H9 (cell line): ENCODE measurements around the gene NRXN2. TPM values are rescaled to one million over a fixed set of nuclear protein-coding genes. Genes with fewer than 3 reads are reported as not detected.

Experiments
- DNase-seq: peaks from one replicate; pipeline ENCODE4 v3.0.0-alpha.2; 2017
- H2AFZ ChIP-seq: one replicate; pipeline ENCODE4 v1.6.1; 2013; ENCODE audit warnings: mild to moderate bottlenecking, low read length, control low read depth, moderate library complexity
- H2AK5ac ChIP-seq: 2 replicates; pipeline ENCODE4 v1.6.1; 2013; ENCODE audit warnings: low read length, control low read depth, mixed read lengths; ENCODE audit not compliant: insufficient read length
- H2BK120ac ChIP-seq: one replicate; pipeline ENCODE4 v1.6.1; 2013; ENCODE audit warnings: low read depth, mild to moderate bottlenecking, low read length, control low read depth, inconsistent platforms; ENCODE audit not compliant: poor library complexity, severe bottlenecking
- H2BK12ac ChIP-seq: 2 replicates; pipeline ENCODE4 v1.6.1; 2013; ENCODE audit warnings: low read length, control low read depth, mixed read lengths, low read depth; ENCODE audit not compliant: insufficient read length
- H2BK15ac ChIP-seq: 2 replicates; pipeline ENCODE4 v1.6.1; 2013; ENCODE audit warnings: low read depth, low read length, control low read depth
- H2BK20ac ChIP-seq: one replicate; pipeline ENCODE4 v1.6.1; 2013; ENCODE audit warnings: low read depth, mild to moderate bottlenecking, low read length, control low read depth, inconsistent platforms; ENCODE audit not compliant: poor library complexity, severe bottlenecking
- H2BK5ac ChIP-seq: 2 replicates; pipeline ENCODE4 v1.6.1; 2013; ENCODE audit warnings: low read length, control low read depth, mixed read lengths; ENCODE audit not compliant: insufficient read length
- H3K14ac ChIP-seq: 2 replicates; pipeline ENCODE4 v1.6.1; 2013; ENCODE audit warnings: low read length, control low read depth; ENCODE audit not compliant: insufficient read depth
- H3K18ac ChIP-seq: 2 replicates; pipeline ENCODE4 v1.6.1; 2013; ENCODE audit warnings: low read depth, mild to moderate bottlenecking, mixed read lengths, low read length, control low read depth; ENCODE audit not compliant: insufficient read length
- H3K23ac ChIP-seq: 2 replicates; pipeline ENCODE4 v1.6.1; 2013; ENCODE audit warnings: low read length, control low read depth, mixed read lengths, low read depth; ENCODE audit not compliant: insufficient read length
- H3K23me2 ChIP-seq: 2 replicates; pipeline ENCODE4 v1.6.1; 2013; ENCODE audit warnings: low read depth, mild to moderate bottlenecking, mixed read lengths, low read length, control low read depth; ENCODE audit not compliant: insufficient read length, poor library complexity, severe bottlenecking
- H3K27ac ChIP-seq: 2 replicates; pipeline ENCODE4 v1.5.1; 2013; ENCODE audit warnings: low read length, control low read depth, mixed read lengths, low read depth; ENCODE audit not compliant: insufficient read length
- H3K27me3 ChIP-seq: 2 replicates; pipeline ENCODE4 v1.6.1; 2013; ENCODE audit warnings: low read length, control low read depth, inconsistent platforms; ENCODE audit not compliant: insufficient read depth
- H3K4ac ChIP-seq: 2 replicates; pipeline ENCODE4 v1.6.1; 2013; ENCODE audit warnings: low read depth, mild to moderate bottlenecking, control low read depth, inconsistent platforms, low read length, moderate library complexity
- H3K4me1 ChIP-seq: 2 replicates; pipeline ENCODE4 v1.6.1; 2013; ENCODE audit warnings: low read length, control low read depth, inconsistent platforms; ENCODE audit not compliant: insufficient read depth
- H3K4me2 ChIP-seq: 2 replicates; pipeline ENCODE4 v1.6.1; 2013; ENCODE audit warnings: low read length, control low read depth, mixed read lengths; ENCODE audit not compliant: insufficient read length, insufficient read depth
- H3K56ac ChIP-seq: 2 replicates; pipeline ENCODE4 v1.6.1; 2013; ENCODE audit warnings: low read depth, mild to moderate bottlenecking, mixed read lengths, low read length, control low read depth; ENCODE audit not compliant: insufficient read length
- H3K79me1 ChIP-seq: 2 replicates; pipeline ENCODE4 v1.6.1; 2013; ENCODE audit warnings: low read depth, mild to moderate bottlenecking, moderate library complexity, low read length, control low read depth, inconsistent platforms; ENCODE audit not compliant: insufficient read depth, poor library complexity, severe bottlenecking
- H3K79me2 ChIP-seq: 2 replicates; pipeline ENCODE4 v1.6.1; 2013; ENCODE audit warnings: low read length, control low read depth, inconsistent platforms; ENCODE audit not compliant: insufficient read depth
- H3K9ac ChIP-seq: 2 replicates; pipeline ENCODE4 v1.6.1; 2013; ENCODE audit warnings: low read length, control low read depth, mixed read lengths; ENCODE audit not compliant: insufficient read length; ENCODE audit errors: extremely low read depth
- H3K9me3 ChIP-seq: one replicate; pipeline ENCODE4 v1.6.1; 2013; ENCODE audit warnings: low read depth, low read length, inconsistent platforms; ENCODE audit not compliant: control insufficient read depth
- H3T11ph ChIP-seq: one replicate; pipeline ENCODE4 v1.6.1; 2013; ENCODE audit warnings: mild to moderate bottlenecking, low read length, control low read depth, inconsistent platforms
- H4K20me1 ChIP-seq: one replicate; pipeline ENCODE4 v1.6.1; 2013; ENCODE audit not compliant: control insufficient read depth, insufficient read length, insufficient read depth
- H4K5ac ChIP-seq: 2 replicates; pipeline ENCODE4 v1.6.1; 2013; ENCODE audit warnings: low read depth, mild to moderate bottlenecking, mixed read lengths, low read length, control low read depth; ENCODE audit not compliant: insufficient read length
- H4K8ac ChIP-seq: replicated peaks from 2 replicates; pipeline ENCODE4 v1.6.1; 2013; ENCODE audit warnings: low read length, control low read depth, mixed read lengths, low read depth; ENCODE audit not compliant: insufficient read length
- H4K91ac ChIP-seq: 2 replicates; pipeline ENCODE4 v1.6.1; 2013; ENCODE audit warnings: low read depth, mild to moderate bottlenecking, moderate library complexity, mixed read lengths, low read length, control low read depth; ENCODE audit not compliant: insufficient read length
- H3K27ac Mint-ChIP-seq, 3 experiments: 2 replicates in 2 of 3; 3 replicates in 1 of 3; pipeline ENCODE4 v1.8.0; 2020 to 2021; ENCODE audit warnings: mixed read lengths in 3 of 3, mild to moderate bottlenecking in 1 of 3, moderate library complexity in 1 of 3
- H3K27me3 Mint-ChIP-seq: 2 replicates; pipeline ENCODE4 v1.8.0; 2021; ENCODE audit warnings: low read depth, mild to moderate bottlenecking, moderate library complexity, mixed read lengths
- H3K36me3 Mint-ChIP-seq, 3 experiments: 2 replicates in 2 of 3; 3 replicates in 1 of 3; pipeline ENCODE4 v1.8.0; 2020 to 2021; ENCODE audit warnings: low read depth in 3 of 3, mixed read lengths in 3 of 3; ENCODE audit not compliant: insufficient read depth in 1 of 3
- H3K4me1 Mint-ChIP-seq, 2 experiments: 2 replicates each; pipeline ENCODE4 v1.8.0; 2020; ENCODE audit warnings: mixed read lengths in 2 of 2
- H3K4me3 Mint-ChIP-seq, 2 experiments: 2 replicates in 1 of 2; 3 replicates in 1 of 2; pipeline ENCODE4 v1.8.0; 2020 to 2021; ENCODE audit warnings: mild to moderate bottlenecking in 2 of 2, mixed read lengths in 2 of 2, moderate library complexity in 1 of 2
- H3K9me3 Mint-ChIP-seq, 2 experiments: 2 replicates in 1 of 2; 3 replicates in 1 of 2; pipeline ENCODE4 v1.8.0; 2020; ENCODE audit warnings: mild to moderate bottlenecking in 2 of 2, mixed read lengths in 2 of 2, moderate library complexity in 1 of 2
- WGBS: extraction: QIAGEN DNeasy Blood & Tissue Kit; methylation state at CpG from one replicate; pipeline ENCODE4 v1.1.7; 2013; ENCODE audit warnings: missing lambda C conversion rate, low lambda C conversion rate, mixed read lengths; ENCODE audit not compliant: insufficient read length; ENCODE audit errors: extremely low coverage; 5-methylcytosine and 5-hydroxymethylcytosine counted together
- total RNA-seq: library from RNA; stranded (reverse); gene quantifications from 2 replicates; pipeline ENCODE4 v1.2.1, GENCODE V29; 2021
- TF ChIP-seq, protein P1 (sequence below): fragments of 200-600 bp; sonication (generic); conservative IDR thresholded peaks from 3 replicates; pipeline ENCODE4 v1.8.0; 2021; ENCODE audit warnings: antibody characterized with exemption, mild to moderate bottlenecking

NRXN2 gene
- total RNA-seq, 1 experiment from 2014 or later, result 3.9 TPM

DNA sequence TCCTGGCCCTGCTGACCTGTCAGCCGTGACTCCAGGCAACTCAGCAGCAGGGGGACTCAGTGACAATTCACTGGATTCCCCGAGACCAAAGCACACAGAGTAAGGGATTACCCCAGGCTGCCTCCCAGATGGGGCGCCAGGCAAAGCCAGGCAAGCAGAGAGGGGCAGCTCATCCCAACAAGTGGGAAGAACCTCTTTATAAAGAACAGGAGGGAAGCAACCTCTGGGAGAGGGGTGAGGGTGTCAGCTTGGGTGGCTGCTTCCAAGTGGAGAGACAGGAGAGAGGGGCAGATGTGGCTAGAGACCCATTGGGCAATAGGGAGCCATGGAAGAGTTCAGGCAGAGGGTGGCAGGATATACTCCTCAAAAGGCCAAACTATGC is 130.8 kb downstream of the NRXN2 start:
- H4K8ac ChIP-seq, result no peak overlapping the region
- H3K27ac ChIP-seq, result no peak overlapping the region
- no peak overlapping the region for H3K14ac ChIP-seq
- H3K9ac ChIP-seq, result no peak overlapping the region
- no peak overlapping the region for H3K27ac Mint-ChIP-seq
- H3K27me3 Mint-ChIP-seq, result peaks cover 32% of the 10 kb centered on the region
- H4K91ac ChIP-seq, result no peak overlapping the region
- no peak overlapping the region for H2AK5ac ChIP-seq
- H3T11ph ChIP-seq, result no peak overlapping the region
- H3K9me3 Mint-ChIP-seq, result peaks cover 9 to 14% of the 10 kb centered on the region in 2 experiments
- no peak overlapping the region for H2AFZ ChIP-seq
- DNase-seq, result no peak
- WGBS, result no CpG with 5 or more reads among the region's 3 CpGs
- no peak overlapping the region for H4K5ac ChIP-seq
- no peaks in the 10 kb centered on the region for H3K79me1 ChIP-seq
- H2BK12ac ChIP-seq, result no peak overlapping the region
- no peak overlapping the region for H2BK20ac ChIP-seq
- H2BK5ac ChIP-seq, result no peak overlapping the region
- no peaks in the 10 kb centered on the region for H3K9me3 ChIP-seq
- TF ChIP-seq, protein P1, sequence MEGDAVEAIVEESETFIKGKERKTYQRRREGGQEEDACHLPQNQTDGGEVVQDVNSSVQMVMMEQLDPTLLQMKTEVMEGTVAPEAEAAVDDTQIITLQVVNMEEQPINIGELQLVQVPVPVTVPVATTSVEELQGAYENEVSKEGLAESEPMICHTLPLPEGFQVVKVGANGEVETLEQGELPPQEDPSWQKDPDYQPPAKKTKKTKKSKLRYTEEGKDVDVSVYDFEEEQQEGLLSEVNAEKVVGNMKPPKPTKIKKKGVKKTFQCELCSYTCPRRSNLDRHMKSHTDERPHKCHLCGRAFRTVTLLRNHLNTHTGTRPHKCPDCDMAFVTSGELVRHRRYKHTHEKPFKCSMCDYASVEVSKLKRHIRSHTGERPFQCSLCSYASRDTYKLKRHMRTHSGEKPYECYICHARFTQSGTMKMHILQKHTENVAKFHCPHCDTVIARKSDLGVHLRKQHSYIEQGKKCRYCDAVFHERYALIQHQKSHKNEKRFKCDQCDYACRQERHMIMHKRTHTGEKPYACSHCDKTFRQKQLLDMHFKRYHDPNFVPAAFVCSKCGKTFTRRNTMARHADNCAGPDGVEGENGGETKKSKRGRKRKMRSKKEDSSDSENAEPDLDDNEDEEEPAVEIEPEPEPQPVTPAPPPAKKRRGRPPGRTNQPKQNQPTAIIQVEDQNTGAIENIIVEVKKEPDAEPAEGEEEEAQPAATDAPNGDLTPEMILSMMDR, result no peak
- H3K27me3 ChIP-seq, result no peaks in the 10 kb centered on the region
- no peak overlapping the region for H3K23ac ChIP-seq
- H3K4ac ChIP-seq, result no peak overlapping the region
- no peaks in the 10 kb centered on the region for H3K79me2 ChIP-seq
- no peak overlapping the region for H3K18ac ChIP-seq
- H3K56ac ChIP-seq, result no peak overlapping the region
- H2BK15ac ChIP-seq, result no peak overlapping the region
- no peaks in the 10 kb centered on the region for H3K23me2 ChIP-seq
- no peaks in the 10 kb centered on the region for H4K20me1 ChIP-seq
- H3K4me2 ChIP-seq, result no peak overlapping the region
- H3K4me3 Mint-ChIP-seq, result no peak overlapping the region
- H3K4me1 ChIP-seq, result no peaks in the 10 kb centered on the region
- H3K36me3 Mint-ChIP-seq, result no peaks in the 10 kb centered on the region; a peak in 2 of 7 replicates
- no peak overlapping the region for H2BK120ac ChIP-seq
- no peaks in the 10 kb centered on the region for H3K4me1 Mint-ChIP-seq
